Activated CD8-positive, alpha-beta memory T cell treated with anti-CD3 and anti-CD28 coated beads for 24 hours (primary cell): ENCODE results near the gene HTRA1.

Experiments
- DNase-seq: peaks from one replicate; pipeline ENCODE4 v3.0.0-alpha.2; 2020

HTRA1 gene

GRCh38 chr10:122497241-122497640 is 35.9 kb downstream of the HTRA1 start:
- DNase-seq, result no peak

GRCh38 chr10:122498521-122498920 is 37.2 kb downstream of the HTRA1 start:
- no peak for DNase-seq

GRCh38 chr10:122499012-122499411 is 37.7 kb downstream of the HTRA1 start:
- DNase-seq, result no peak

- DNase-seq, result no peak
Observed at GRCh38 chr10:122499491-122499941, 38.2 kb downstream of the HTRA1 start.

GRCh38 chr10:122500194-122500593 is 38.8 kb downstream of the HTRA1 start:
- DNase-seq, result no peak

GRCh38 chr10:122500726-122501125 is 39.4 kb downstream of the HTRA1 start:
- DNase-seq, result no peak

GRCh38 chr10:122503012-122503411 is 41.7 kb downstream of the HTRA1 start:
- DNase-seq, result no peak

- DNase-seq, result no peak
Observed at GRCh38 chr10:122503886-122504609, 42.7 kb downstream of the HTRA1 start.

GRCh38 chr10:122504610-122504950 is 43.2 kb downstream of the HTRA1 start:
- DNase-seq, result no peak

- no peak for DNase-seq
Observed at GRCh38 chr10:122505011-122505410, 43.7 kb downstream of the HTRA1 start.

GRCh38 chr10:122505885-122506645 is 44.7 kb downstream of the HTRA1 start:
- no peak for DNase-seq

- no peak for DNase-seq
Observed at GRCh38 chr10:122507616-122508015, 46.3 kb downstream of the HTRA1 start.

GRCh38 chr10:122508021-122508420 is 46.7 kb downstream of the HTRA1 start:
- DNase-seq, result no peak

- no peak for DNase-seq
Observed at GRCh38 chr10:122509323-122509722, 48.0 kb downstream of the HTRA1 start.

- DNase-seq, result no peak
Observed at GRCh38 chr10:122510326-122510725, 49.0 kb downstream of the HTRA1 start.

- DNase-seq, result no peak
Observed at GRCh38 chr10:122510736-122511135, 49.4 kb downstream of the HTRA1 start.

- no peak for DNase-seq
Observed at GRCh38 chr10:122513053-122513452, 51.7 kb downstream of the HTRA1 start.

- DNase-seq, result no peak
Observed at GRCh38 chr10:122514045-122514840, 52.9 kb downstream of the HTRA1 start.

GRCh38 chr10:122515022-122515424 is 53.7 kb downstream of the HTRA1 start:
- no peak for DNase-seq

GRCh38 chr10:122515588-122516231 is 54.4 kb downstream of the HTRA1 start:
- peak; percentile 78 for DNase-seq

GRCh38 chr10:122516734-122517133 is 55.4 kb downstream of the HTRA1 start:
- DNase-seq, result no peak

GRCh38 chr10:122519144-122519543 is 57.8 kb downstream of the HTRA1 start:
- no peak for DNase-seq

GRCh38 chr10:122519873-122520272 is 58.5 kb downstream of the HTRA1 start:
- DNase-seq, result no peak
